GM12874 (cell line): ENCODE measurements around the gene TTLL11.

ENCODE experiments used
- CTCF ChIP-seq: IDR thresholded peaks from 2 replicates; pipeline ENCODE4 v1.5.1; 2011; ENCODE audit warnings: low read depth, mild to moderate bottlenecking, control low read depth, low read length, moderate library complexity; ENCODE audit not compliant: insufficient read depth

The TTLL11 gene

DNA sequence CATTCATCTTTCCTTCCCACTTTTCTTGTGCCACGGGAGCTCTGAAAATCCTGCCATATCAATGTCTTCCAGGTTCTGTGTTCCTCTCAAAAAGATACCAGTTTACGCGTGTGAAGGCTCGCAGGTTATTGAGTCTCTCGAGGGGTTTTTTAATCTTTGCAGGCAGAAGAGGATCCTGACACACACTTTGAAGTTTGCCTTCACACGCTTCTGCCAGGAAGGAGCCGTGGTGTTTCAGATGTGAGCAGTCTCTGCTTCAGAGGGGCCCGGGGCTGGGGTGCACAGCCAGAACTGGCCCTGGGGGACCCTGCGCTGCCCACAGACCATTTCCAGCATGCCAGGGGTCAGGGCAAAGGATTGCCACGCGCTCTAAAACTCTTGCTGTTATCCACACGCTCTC lies 167.2 kb downstream of the TTLL11 start:
- TF ChIP-seq CTCF: no peak

GRCh38 chr9:121924700-121925099 lies 168.4 kb downstream of the TTLL11 start:
- no peak for TF ChIP-seq CTCF

DNA sequence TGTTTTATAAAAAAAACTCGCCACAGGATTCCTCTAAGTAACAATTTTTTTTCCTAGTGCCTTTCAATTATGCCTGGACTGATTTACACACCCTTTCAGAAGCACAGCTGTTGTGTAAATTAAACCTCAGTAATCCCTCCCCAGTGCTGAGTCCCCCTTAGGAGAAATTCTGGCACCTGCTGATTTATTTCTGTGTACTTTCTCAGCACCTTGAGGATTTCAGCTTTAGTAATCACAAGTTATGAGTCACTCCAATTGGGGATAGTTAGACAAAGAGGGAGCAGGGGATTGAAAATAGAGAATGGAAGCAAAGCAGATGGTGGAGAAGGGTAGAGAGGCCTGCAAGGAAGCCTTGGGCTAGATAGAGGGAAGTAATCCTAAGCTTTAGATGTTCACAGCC lies 171.7 kb downstream of the TTLL11 start:
- no peak for TF ChIP-seq CTCF

DNA sequence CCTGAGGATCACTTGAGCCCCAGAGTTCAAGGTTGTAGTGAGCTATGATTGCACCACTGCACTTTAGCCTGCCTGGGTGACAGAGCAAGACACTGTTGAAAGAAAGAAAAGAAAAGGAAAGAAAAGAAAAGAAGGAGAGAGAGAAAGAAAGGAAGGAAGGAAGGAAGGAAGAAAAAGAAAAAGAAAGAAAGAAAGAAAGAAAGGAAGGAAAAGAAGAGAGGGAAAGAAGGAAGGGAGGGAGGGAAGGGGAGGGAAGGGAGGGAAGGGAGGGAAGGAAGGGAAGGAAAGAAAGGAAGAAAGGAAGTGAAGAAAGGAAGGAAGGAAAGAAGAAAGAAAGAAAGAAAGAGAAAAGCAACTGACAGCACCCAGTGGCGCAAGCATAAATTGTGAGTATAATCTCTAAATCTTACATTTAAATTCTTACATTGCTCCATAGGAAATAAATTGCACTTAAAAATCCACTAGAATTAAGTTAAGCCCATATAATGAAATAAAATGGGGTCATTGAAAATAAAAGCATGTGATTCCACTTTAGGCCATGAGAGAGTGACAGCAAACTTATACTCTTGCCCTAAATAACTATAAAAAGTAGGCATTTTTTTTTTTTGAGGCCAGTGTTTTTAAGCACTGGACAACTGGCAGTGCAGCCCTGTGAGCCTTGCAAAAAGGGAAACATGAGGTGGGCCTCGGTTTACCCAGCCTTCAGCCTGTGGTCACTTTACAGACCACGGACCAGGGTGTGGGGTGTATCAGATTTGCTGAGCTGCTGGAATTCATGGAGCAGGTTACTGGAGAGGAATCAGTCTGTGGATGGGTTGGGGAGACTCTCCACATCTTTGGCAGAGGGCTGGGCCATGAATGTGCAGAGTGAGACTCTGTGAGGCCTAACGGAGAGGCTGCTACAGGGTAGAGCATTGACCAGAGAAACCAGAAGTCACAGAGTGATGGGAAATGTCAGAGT lies 175.5 kb downstream of the TTLL11 start:
- TF ChIP-seq CTCF: no peak

- TF ChIP-seq CTCF: no peak
Observed at GRCh38 chr9:121915304-121915625, 177.8 kb downstream of the TTLL11 start.

DNA sequence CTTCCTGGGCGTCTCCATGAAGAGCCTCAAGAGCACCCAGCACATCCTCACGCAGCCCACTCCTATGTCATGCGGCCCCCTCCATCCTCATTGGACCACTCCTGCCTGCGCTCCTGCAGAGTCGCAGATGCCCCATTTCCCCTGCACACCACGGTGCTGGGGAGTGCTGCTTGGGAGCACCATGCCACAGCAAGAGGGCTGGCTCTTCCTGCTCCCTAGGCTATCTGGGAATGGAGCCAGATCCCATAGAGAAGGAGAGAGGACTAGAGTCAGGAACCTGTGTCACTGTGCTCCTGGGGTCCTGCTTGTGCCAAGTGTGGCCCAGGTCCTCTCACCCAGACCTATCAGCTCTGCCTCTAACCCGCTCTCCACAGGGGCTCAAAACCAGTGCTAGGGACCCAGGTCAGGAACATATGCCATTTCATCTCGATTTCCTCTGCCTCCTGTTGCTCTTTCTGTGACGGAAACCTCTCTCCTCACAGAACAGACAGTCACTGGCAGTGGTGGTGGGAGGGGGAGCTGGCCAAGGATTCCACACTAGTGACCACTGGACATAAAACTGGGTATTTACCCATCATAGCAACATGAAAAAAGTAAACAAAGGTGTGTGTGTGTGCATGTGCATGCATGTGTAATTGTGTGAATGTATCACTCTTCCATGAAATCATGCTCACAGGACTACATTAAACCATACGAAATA lies 178.4 kb downstream of the TTLL11 start:
- TF ChIP-seq CTCF: no peak

- TF ChIP-seq CTCF: no peak
Observed at GRCh38 chr9:121914017-121914595, 179.0 kb downstream of the TTLL11 start.
